GM18526 (cell line): ENCODE data around the gene BAZ1B.

Experiments used
- POLR2A ChIP-seq: IDR thresholded peaks from 3 replicates; pipeline ENCODE4 v1.6.1; 2011; ENCODE audit not compliant: insufficient read length; ENCODE audit errors: extremely low read depth

Gene BAZ1B

GRCh38 chr7:73547841-73548240 is 25.7 kb upstream of the BAZ1B start:
- TF ChIP-seq POLR2A, result no peak

- TF ChIP-seq POLR2A, result no peak
Measured at GRCh38 chr7:73544678-73545077, 22.6 kb upstream of the BAZ1B start.

GRCh38 chr7:73541722-73542121 is 19.6 kb upstream of the BAZ1B start:
- no peak for TF ChIP-seq POLR2A

GRCh38 chr7:73539709-73540108 is 17.6 kb upstream of the BAZ1B start:
- no peak for TF ChIP-seq POLR2A

GRCh38 chr7:73537051-73537450 is 15.0 kb upstream of the BAZ1B start:
- no peak for TF ChIP-seq POLR2A

- no peak for TF ChIP-seq POLR2A
Measured at GRCh38 chr7:73536479-73536878, 14.4 kb upstream of the BAZ1B start.

GRCh38 chr7:73533742-73534141 is 11.6 kb upstream of the BAZ1B start:
- TF ChIP-seq POLR2A, result no peak

GRCh38 chr7:73532224-73532623 is 10.1 kb upstream of the BAZ1B start:
- TF ChIP-seq POLR2A, result no peak

- no peak for TF ChIP-seq POLR2A
Measured at GRCh38 chr7:73530800-73531199, 8.7 kb upstream of the BAZ1B start.

- no peak for TF ChIP-seq POLR2A
Measured at GRCh38 chr7:73526896-73527821, 5.1 kb upstream of the BAZ1B start.

- TF ChIP-seq POLR2A, result no peak
Measured at GRCh38 chr7:73521636-73522104, 423 bp downstream of the BAZ1B start.

- TF ChIP-seq POLR2A, result no peak
Measured at GRCh38 chr7:73520673-73521635, 1.1 kb downstream of the BAZ1B start.

- TF ChIP-seq POLR2A, result no peak
Measured at GRCh38 chr7:73519867-73520672, 2.0 kb downstream of the BAZ1B start.

GRCh38 chr7:73518470-73518869 is 3.6 kb downstream of the BAZ1B start:
- TF ChIP-seq POLR2A, result no peak

- TF ChIP-seq POLR2A, result no peak
Measured at GRCh38 chr7:73517241-73517995, 4.7 kb downstream of the BAZ1B start.

GRCh38 chr7:73515178-73515577 is 6.9 kb downstream of the BAZ1B start:
- no peak for TF ChIP-seq POLR2A
